Ishikawa (cell line): ENCODE results near the gene PLSCR1.

Experiments used
- CEBPB ChIP-seq: IDR thresholded peaks from 2 replicates; pipeline ENCODE4 v1.6.1; 2012
- CREB1 ChIP-seq: IDR thresholded peaks from 2 replicates; pipeline ENCODE4 v1.6.1; 2012; ENCODE audit warnings: low read depth
- EGR1 ChIP-seq: IDR thresholded peaks from 2 replicates; pipeline ENCODE4 v1.6.1; 2012
- EP300 ChIP-seq: IDR thresholded peaks from 2 replicates; pipeline ENCODE4 v1.6.1; 2012; ENCODE audit warnings: borderline replicate concordance
- FOXM1 ChIP-seq: IDR thresholded peaks from 2 replicates; pipeline ENCODE4 v1.6.1; 2012; ENCODE audit warnings: low read depth, borderline replicate concordance
- MAX ChIP-seq: IDR thresholded peaks from 2 replicates; pipeline ENCODE4 v1.6.1; 2012
- NFIC ChIP-seq: IDR thresholded peaks from 2 replicates; pipeline ENCODE4 v1.6.1; 2012
- RAD21 ChIP-seq: IDR thresholded peaks from 2 replicates; pipeline ENCODE4 v1.6.1; 2012; ENCODE audit warnings: low read depth
- REST ChIP-seq: IDR thresholded peaks from 2 replicates; pipeline ENCODE4 v1.6.1; 2012; ENCODE audit warnings: low read depth, mild to moderate bottlenecking
- TAF1 ChIP-seq: IDR thresholded peaks from 2 replicates; pipeline ENCODE4 v1.6.1; 2012; ENCODE audit warnings: low read depth, mild to moderate bottlenecking
- TCF12 ChIP-seq: IDR thresholded peaks from 2 replicates; pipeline ENCODE4 v1.6.1; 2012; ENCODE audit warnings: low read depth
- TEAD4 ChIP-seq: IDR thresholded peaks from 2 replicates; pipeline ENCODE4 v1.6.1; 2012
- USF1 ChIP-seq: IDR thresholded peaks from 2 replicates; pipeline ENCODE4 v1.6.1; 2012
- YY1 ChIP-seq: IDR thresholded peaks from 2 replicates; pipeline ENCODE4 v1.6.1; 2012; ENCODE audit warnings: low read depth
- ZBTB7A ChIP-seq: IDR thresholded peaks from 2 replicates; pipeline ENCODE4 v1.6.1; 2012; ENCODE audit warnings: low read depth

PLSCR1 gene

GRCh38 chr3:146561463-146561862 is 17.1 kb upstream of the PLSCR1 start:
- TF ChIP-seq EP300: no peak
- no peak for TF ChIP-seq REST
- TF ChIP-seq FOXM1: no peak
- no peak for TF ChIP-seq TAF1
- no peak for TF ChIP-seq EGR1
- TF ChIP-seq TCF12: no peak
- TF ChIP-seq RAD21: no peak
- no peak for TF ChIP-seq USF1
- TF ChIP-seq CEBPB: no peak
- TF ChIP-seq TEAD4: no peak
- TF ChIP-seq NFIC: no peak
- no peak for TF ChIP-seq YY1
- no peak for TF ChIP-seq CREB1
- no peak for TF ChIP-seq ZBTB7A
- no peak for TF ChIP-seq MAX

GRCh38 chr3:146560678-146561077 is 16.3 kb upstream of the PLSCR1 start:
- TF ChIP-seq EGR1 (no peak), TAF1 (no peak), EP300 (no peak), TEAD4 (no peak), NFIC (no peak)

GRCh38 chr3:146559388-146559787 is 15.0 kb upstream of the PLSCR1 start:
- TF ChIP-seq REST: no peak
- no peak for TF ChIP-seq NFIC
- no peak for TF ChIP-seq USF1
- no peak for TF ChIP-seq CREB1
- TF ChIP-seq RAD21: no peak
- TF ChIP-seq EP300: no peak
- no peak for TF ChIP-seq FOXM1
- TF ChIP-seq CEBPB: no peak
- TF ChIP-seq TEAD4: no peak
- no peak for TF ChIP-seq EGR1
- no peak for TF ChIP-seq TAF1
- TF ChIP-seq TCF12: no peak
- TF ChIP-seq YY1: no peak
- TF ChIP-seq ZBTB7A: no peak

GRCh38 chr3:146558781-146559180 is 14.4 kb upstream of the PLSCR1 start:
- no peak for TF ChIP-seq EP300
- no peak for TF ChIP-seq TAF1
- no peak for TF ChIP-seq MAX
- no peak for TF ChIP-seq EGR1
- TF ChIP-seq TCF12: no peak
- no peak for TF ChIP-seq CEBPB
- TF ChIP-seq USF1: no peak
- no peak for TF ChIP-seq TEAD4
- TF ChIP-seq REST: no peak
- no peak for TF ChIP-seq RAD21
- no peak for TF ChIP-seq CREB1
- no peak for TF ChIP-seq YY1
- no peak for TF ChIP-seq NFIC
- TF ChIP-seq FOXM1: no peak
- TF ChIP-seq ZBTB7A: no peak
